ENCODE measurements around the gene SLC6A18.

DNA sequence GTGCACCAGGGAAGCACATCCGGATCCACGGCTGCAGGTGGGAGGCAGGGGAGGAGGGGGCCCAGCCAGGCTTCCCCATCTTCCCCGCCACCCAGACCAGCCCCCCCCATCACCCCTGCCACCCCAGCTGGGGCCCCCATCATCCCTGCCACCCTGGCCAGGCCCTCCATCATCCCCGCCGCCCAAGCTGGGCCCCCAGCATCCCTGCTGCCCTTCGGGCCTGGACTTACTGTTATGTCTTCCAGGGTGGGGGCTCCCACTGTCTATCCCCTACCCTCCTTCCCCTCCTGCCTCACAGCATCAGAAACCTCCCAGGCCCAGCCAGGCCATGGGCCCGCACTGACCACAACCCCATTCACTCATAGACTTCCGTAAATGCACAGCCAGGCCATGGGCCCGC is 27.5 kb downstream of the SLC6A18 start:
- TF ChIP-seq, protein P1, sequence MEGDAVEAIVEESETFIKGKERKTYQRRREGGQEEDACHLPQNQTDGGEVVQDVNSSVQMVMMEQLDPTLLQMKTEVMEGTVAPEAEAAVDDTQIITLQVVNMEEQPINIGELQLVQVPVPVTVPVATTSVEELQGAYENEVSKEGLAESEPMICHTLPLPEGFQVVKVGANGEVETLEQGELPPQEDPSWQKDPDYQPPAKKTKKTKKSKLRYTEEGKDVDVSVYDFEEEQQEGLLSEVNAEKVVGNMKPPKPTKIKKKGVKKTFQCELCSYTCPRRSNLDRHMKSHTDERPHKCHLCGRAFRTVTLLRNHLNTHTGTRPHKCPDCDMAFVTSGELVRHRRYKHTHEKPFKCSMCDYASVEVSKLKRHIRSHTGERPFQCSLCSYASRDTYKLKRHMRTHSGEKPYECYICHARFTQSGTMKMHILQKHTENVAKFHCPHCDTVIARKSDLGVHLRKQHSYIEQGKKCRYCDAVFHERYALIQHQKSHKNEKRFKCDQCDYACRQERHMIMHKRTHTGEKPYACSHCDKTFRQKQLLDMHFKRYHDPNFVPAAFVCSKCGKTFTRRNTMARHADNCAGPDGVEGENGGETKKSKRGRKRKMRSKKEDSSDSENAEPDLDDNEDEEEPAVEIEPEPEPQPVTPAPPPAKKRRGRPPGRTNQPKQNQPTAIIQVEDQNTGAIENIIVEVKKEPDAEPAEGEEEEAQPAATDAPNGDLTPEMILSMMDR (IDR thresholded peaks at IDR 0.05; ENCODE audit: low read length): no peak
- no peak for TF ChIP-seq EZH2 (optimal IDR thresholded peaks at IDR 0.05; ENCODE audit: low read depth, low read length)
